ENCODE results near the gene IARS2.
"Not testable (repeated sequence)": the region's sequence is repeated elsewhere in the genome, so short reads cannot be mapped to it uniquely, and the experiment has no call there.

IARS2 gene

GRCh38 chr1:220089650-220090556, 4.0 kb upstream of the IARS2 start, which contains the start of gene BPNT1:
BPNT1 (minus strand) TSS chr1:220089788; CDS start chr1:220079846, 9,942 bp downstream.
- DNase-seq (ENCODE audit: insufficient read length, low spot score), result peak; percentile 93
- peak; percentile 99 for FAIRE-seq

DNA sequence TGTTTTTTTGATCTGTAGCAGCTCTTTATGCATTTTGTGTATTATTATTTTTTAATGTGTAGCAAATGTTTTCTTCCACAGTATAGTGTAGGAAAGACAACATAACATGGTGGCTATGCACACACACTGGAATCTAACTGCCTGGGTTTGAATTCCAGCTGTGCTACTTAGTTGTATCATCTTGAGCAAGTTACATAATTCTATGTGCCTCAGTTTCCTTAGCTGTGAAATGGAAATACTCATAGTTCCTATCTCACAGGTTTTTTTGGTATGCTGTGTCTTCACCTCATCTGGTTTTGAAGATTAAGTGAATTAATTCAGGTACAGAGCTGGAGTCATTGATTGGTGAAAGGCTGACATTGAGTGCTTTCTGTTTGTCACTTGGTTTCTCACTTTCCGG, 1.2 kb upstream of the IARS2 start:
- no peak for FAIRE-seq
- no peak for TF ChIP-seq CTCF (IDR thresholded peaks at IDR 0.05; ENCODE audit: insufficient read depth, missing control alignments)
- no peak for DNase-seq (ENCODE audit: insufficient read length, low spot score)

More at GRCh38 chr1:220089650-220090556, 4.0 kb upstream of the IARS2 start, which contains the start of gene BPNT1:
- TF ChIP-seq CTCF (IDR thresholded peaks at IDR 0.05; ENCODE audit: insufficient read depth, missing control alignments), result no peak

DNA sequence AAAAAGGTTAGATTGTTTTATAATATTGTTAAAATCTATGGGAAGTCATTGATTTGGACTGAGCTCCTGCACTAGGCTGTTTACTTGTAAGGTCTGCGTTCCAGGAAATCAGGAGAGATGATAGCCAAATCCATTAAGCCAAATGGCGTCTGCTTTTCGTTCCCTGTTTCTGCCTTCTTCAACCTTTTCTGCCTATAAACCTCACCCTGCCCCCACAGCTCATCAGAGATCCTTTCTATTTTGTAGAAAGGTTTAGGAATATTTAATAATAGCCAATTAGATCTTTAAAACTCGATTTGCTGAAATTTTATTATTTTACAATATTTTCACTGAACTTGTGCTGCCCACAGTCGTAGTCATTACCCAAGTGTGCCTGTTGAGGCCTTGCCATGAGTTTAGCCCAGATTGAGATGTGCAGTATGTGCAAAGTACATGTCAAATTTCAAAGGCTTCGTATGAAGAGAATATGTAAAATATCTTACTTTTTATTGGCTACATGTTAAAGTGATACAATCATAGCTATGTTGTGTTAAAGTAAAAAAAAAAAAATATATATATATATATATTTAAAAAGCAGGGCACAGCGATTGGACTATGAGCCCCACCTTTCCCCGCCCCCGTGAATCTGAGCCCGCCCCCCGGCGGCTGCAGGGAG, 444 bp upstream of the IARS2 start:
- FAIRE-seq, result no peak
- DNase-seq (ENCODE audit: insufficient read length, low spot score), result no peak
- TF ChIP-seq CTCF (IDR thresholded peaks at IDR 0.05; ENCODE audit: insufficient read depth, missing control alignments), result no peak

- no peak for DNase-seq (ENCODE audit: insufficient read length, low spot score)
- FAIRE-seq, result no peak
- no peak for TF ChIP-seq CTCF (IDR thresholded peaks at IDR 0.05; ENCODE audit: insufficient read depth, missing control alignments)
Measured at GRCh38 chr1:220099826-220100225, 5.9 kb downstream of the IARS2 start.

DNA sequence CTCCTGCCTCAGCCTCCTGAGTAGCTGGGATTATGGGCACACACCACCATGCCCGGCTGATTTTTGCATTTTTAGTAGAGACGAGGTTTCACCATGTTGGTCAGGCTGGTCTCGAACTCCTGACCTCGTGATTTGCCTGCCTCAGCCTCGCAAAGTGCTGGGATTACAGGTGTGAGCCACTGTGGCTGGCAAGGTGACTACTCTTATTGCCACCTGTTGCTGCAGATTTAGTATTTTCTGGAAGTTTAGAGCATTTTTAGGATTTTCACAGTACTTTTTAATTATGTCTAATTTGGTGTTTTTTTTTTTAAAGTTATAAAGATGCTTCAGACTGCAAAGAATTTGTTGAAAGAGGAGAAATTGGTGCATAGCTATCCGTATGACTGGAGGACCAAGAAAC, 16.5 kb downstream of the IARS2 start:
- FAIRE-seq; DNase-seq (ENCODE audit: insufficient read length, low spot score): not testable (repeated sequence)

DNA sequence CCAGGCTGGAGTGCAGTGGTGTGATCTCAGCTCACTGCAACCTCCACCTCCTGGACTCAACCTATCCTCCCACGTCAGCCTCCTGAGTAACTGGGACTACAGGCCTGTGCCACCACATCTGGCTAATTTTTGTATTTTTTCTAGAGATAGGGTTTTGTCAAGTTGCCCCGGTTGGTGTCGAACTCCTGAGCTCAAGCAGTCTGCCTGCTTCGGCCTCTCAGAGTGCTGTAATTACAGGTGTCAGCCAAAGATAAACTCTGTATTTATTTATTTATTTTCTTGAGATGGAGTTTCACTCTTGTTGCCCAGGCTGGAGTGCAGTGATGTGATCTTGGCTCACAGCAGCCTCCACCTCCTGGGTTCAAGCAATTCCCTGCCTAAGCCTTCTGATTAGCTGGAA, 18.7 kb downstream of the IARS2 start:
- not testable (repeated sequence) for FAIRE-seq; DNase-seq (ENCODE audit: insufficient read length, low spot score)

DNA sequence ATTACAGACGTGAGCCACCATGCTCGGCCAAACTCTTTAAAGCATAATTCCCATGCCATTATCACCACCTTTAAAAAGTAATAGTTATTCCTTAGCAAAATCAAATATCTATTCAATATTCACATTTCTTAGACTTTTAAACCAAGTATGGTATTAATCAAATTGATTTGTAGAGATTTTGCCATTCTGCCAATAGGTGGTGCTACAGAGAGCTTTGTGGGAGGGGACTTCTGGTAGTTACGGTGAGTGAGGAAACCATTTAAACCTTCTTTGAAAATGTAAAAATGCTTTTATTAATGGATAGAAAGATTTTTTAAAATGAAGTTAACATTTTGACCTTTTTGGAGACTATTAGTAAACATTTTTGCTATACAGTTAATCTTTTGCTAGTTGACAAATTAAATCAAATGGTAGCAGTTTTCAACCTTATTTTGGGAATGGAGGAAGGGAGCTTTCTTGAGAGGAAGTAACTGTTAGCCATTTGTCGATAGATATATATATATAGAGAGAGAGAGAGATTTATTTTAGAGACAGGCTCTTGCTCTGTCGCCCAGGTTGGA, 19.3 kb downstream of the IARS2 start:
- FAIRE-seq, result peak; percentile 77
- no peak for DNase-seq (ENCODE audit: insufficient read length, low spot score)

More for the DNA sequence above, 19.3 kb downstream of the IARS2 start:
- peak; percentile 62 for TF ChIP-seq CTCF (IDR thresholded peaks at IDR 0.05; ENCODE audit: insufficient read depth, missing control alignments)
